HPDE6-E6E7 (cell line): ENCODE data around the gene SRGAP3.
"Not testable (repeated sequence)": the region's sequence is repeated elsewhere in the genome, so short reads cannot be mapped to it uniquely, and the experiment has no call there.

Experiments
- DNase-seq: peaks from one replicate; pipeline ENCODE4 v3.0.0; 2011; ENCODE audit warnings: missing footprints; ENCODE audit errors: extremely low spot score

Gene SRGAP3

DNA sequence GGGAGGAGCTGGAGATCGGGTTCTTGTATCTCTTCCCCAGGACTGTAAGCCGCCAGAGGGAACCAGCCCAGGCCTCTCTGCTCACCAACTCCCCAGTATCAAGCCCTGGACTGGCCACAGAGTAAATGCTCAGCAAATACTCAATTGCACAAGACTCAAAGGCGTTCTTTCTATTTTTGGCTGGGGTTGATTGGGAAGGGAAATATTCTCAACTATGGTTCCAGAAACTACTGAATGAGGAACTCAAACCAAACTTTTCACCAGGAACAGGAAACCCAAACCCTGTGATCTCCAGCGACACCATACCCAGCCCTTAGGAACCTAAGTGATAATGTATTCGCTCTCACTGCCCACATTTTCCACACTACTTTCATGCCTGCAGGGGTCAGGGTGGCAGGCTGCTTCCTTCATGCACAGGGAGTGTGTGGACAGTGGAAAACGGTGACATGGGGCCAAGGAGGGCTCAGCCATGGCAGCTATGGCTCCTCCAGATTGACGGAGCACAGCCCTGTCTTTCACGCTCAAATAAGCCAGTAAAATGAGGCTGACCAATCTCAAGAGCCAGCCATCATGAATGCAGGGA, 161.5 kb downstream of the SRGAP3 start:
- DNase-seq = no peak

DNA sequence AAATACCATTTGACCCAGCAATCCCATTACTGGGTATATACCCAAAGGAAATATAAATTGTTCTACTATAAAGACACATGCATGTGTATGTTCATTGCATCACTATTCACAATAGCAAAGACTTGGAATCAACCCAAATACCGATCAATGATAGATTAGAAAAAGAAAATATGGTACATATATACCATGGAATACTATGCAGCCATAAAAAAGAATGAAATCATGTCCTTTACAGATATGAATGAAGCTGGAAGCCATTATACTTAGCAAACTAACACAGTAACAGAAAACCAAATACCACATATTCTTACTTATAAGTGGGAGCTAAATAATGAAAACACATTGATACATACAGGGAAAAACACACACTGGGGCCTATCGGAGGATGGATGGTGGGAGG, 164.0 kb downstream of the SRGAP3 start:
- DNase-seq = not testable (repeated sequence)

DNA sequence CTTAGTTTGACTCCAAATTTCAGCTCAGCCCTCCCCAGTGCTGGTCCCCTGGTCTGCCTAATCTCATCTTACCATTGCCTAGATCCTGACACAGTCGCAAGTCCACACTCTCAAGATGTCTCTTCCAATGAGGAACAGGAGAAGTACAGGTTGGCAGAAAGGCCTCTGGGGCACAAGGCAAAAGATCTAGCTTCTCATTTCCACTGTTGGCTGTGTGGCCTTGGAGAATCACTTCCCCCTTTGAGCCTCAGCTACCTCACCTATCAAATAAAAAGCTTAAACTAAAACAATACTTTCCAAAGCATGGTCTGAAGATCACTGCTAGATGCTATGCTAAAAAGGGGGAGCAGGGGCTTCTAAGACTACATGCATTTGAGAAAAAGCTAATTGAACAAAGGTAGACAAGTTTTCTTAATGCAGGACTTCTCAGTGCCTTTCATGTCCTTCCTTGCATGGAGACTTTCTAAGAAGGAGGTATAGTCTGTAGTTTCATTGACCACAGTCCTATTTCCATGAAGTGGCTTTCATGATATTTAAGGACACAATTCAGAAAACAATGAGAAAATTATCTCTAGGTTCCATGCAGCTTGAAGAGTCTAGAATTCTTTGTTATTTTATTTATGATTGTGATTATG, 168.1 kb downstream of the SRGAP3 start:
- no peak for DNase-seq

DNA sequence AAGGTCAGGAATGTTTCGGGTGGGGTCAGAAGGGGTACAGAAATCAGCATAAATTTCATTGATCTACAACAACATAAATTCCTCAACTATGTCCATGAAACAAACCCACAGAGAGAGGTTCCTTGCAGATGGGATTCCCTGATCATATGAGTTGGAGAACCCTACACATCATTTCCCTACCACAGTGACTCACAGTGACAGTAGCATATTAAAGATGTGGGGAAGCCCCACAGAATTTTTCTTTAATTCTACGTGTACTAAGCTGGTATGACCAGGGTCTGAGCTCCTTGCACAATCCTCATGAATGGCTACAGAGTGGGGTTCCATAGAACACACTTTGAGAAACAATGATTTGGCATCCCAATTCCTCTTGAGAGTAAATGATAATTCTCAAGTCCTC, 169.3 kb downstream of the SRGAP3 start:
- no peak for DNase-seq

DNA sequence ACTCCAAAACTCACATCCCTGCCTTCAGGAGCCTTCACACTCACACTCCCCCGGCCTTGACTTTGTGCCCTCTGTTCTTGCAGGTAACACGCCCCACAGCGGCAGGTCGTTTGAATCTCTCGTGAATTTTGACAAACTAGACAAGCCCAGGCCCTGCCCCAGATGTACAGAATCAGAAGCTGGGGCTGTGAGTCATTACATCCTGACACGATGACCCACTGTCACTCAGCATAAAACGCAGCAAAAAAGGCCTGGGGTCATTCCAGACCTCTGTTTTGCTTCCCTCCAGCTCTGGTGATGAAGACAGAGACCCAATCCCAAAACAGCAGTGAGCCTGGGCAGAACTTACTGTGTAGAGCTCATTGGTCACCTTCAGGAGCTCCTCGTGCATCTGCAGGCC, 169.8 kb downstream of the SRGAP3 start:
- peak; percentile 14 for DNase-seq

DNA sequence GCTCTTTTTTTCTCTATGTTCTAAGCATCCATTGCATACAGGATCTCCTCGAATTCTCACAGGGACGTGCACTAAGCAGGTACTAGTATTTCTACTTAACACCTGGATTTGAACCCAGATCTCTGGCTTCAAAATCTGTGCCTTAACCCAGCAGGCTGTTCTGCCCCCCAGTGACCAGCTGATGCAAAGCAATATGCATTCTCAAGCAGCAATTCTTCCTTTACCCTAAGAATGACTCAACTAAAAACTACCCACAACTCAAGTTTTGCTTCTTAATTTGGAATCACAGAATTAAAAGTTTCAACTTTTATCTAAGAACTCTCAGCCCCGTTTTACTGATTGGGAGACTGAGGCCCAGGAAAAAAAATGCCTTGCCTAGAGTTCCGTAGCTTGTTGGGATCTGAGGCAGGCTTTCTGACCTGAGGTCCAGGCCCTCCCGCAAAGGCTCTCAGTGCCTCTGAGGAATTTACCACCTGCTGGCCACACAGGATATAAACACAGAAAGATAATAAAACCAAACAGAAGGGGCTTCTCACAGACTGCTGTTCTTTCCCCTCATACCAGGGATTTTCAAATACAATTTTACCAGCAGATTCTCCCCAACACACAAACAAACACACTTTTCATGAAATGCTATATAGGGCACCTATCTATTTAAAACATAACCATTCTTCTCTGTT, 170.7 kb downstream of the SRGAP3 start:
- no peak for DNase-seq

DNA sequence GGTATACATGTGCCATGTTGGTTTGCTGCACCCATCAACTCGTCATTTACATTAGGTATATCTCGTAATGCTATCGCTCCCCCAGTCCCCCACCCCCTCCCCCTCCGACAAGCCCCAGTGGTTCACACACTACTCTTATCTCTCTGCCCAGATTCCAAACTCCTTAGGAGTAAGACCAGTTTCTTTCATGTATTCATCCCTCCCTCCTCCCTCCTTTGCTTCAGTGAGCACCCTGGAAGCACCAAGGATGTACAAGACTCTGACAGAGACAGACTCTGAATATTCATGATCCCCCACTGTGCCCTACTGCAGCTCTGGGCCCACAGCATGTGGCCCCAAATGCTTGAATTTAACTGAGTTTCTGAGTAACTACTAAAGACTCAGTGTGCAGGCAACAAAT, 172.4 kb downstream of the SRGAP3 start:
- DNase-seq = no peak

DNA sequence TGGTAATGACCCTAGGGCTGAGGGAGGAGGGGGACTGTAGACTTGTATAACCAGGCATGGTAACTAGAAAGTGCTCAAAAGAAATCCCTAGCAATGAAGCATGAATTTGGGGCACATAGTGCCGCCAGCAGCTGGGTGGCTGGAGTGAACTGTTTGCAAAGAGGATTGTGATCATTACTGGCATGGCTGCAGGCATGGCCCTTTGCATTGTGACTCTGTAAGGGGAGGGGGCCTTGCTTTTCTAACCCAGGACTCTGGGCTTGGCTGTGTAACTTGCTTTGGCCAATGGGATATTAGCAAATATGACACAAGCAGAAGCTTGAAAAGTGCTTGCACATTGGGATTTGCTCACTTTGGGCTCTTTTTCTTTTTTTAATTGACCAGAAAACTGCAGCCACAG, 173.7 kb downstream of the SRGAP3 start:
- no peak for DNase-seq

DNA sequence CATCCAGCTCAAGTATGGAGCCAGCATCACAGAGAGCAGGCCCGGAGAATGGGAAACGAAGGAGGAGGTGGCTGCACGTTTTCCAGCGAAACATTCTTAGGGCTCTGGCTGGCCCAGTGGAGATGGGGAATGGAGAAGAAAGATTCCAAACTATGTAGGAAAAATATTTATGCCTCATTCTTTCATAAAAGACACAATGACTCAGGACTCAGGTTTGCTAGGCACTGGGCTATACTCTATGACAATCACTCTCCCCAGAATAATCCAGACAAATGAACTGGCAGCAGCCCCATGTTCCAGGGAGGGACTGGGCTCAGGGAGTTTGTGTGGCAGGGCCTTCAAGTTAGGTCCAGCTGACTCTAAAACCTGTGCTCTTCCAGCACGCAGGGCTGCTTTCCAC, 175.4 kb downstream of the SRGAP3 start:
- no peak for DNase-seq

DNA sequence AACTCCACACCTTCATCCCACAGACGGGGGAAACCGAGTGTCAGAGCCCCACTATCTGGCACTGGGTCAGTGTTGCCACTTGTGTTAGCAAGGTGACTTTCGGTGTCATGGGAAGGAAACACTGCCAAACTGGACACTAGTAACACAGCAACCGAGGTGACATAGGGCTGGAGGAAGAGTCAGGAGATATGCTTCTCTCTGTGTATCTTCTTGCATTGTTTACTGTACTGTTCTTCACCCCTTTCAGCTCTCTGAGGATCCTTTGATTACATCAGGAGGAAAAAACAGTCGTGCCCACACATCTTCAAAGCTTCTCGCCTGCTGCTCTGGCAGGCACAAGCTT, 176.8 kb downstream of the SRGAP3 start:
- DNase-seq = no peak

DNA sequence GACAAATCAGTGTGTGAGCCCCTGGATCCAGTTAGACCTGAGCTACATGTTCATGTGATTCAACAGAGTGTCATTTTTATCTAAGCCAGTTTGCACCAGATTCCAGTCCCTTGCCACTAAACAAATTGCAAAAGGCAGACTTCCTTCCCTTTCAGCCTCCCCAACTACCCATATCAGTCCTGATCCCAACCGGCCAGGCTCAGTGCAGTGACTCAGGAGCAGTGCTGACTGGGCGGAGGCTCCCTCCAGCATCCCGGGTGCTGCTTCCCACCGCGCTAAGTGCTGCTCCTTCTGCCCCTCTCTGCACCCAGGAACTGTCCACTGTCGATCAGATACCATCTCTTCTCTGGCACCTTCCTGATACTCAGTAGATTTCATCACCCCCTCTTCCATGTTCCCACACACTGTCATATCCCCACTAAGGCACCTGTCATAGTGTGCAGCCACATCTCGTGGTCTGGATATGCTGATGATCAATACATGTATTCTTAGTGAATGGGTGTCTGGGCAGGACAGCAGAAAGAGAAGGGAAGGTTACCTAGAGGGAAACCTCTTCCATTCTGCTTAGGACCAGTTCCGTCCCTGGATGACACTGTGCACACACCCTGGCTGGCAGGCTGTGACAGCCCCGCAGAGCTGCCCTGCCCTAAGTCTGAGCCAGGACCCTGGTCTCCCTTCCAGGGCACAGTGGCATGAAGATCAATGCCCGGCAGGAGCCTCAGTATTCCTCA, 177.3 kb downstream of the SRGAP3 start:
- DNase-seq = no peak

DNA sequence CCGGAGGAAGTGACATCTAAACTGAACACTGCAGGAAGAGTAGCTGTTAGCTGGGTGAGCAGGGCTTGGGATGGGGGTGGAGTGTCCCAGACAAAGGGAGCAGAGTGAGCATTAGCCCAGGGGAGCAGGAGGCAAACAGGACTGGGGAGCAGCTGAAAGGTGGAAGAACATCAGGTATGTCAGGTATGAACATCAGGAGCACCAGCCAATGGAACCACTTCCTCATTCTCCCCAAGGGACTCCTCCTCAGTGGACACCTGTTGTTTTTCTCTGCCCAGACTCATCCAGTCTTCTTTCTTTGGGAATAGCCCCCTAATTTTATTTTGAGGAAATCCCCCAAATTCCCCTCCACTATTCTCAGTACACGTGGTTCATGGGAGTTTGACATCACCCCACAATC, 178.5 kb downstream of the SRGAP3 start:
- no peak for DNase-seq

DNA sequence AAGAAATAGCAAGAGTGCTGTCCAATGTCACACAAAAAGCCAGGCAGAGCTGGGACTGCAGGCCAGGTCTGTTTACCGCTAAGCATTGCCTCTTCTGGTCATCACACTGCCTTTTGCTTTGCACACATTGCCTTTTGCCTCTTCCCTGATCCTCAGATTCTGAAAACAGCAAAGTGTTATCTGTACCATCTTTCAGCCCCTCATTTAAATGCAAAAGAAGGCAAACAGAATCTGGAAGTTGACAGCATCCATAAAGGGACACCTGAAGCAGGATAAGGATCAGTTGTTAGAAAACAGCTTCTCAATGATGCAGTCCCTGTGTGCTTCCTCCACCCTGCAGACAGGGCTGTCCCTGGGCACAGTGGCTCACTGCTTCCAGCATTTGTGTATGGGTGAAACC, 179.5 kb downstream of the SRGAP3 start:
- no peak for DNase-seq

DNA sequence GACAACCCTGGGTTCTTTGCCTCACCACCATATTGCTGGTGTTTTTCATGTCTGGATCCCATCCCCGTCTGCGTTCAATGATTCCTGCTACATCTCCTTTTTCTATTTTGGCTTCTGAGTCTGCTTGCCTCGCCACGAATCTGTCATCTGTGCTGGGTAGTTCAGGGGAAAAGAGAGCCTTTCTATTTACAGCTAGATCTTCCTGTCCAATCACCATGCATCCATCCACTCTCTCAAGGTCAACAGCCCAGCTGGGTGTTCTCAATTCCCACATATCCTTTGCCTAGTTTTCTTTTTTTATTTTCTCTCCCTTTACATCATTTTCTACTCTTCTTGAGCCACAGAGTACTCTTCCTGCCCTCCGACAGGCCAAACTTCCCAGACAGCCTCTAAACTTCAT, 181.4 kb downstream of the SRGAP3 start:
- DNase-seq = no peak

DNA sequence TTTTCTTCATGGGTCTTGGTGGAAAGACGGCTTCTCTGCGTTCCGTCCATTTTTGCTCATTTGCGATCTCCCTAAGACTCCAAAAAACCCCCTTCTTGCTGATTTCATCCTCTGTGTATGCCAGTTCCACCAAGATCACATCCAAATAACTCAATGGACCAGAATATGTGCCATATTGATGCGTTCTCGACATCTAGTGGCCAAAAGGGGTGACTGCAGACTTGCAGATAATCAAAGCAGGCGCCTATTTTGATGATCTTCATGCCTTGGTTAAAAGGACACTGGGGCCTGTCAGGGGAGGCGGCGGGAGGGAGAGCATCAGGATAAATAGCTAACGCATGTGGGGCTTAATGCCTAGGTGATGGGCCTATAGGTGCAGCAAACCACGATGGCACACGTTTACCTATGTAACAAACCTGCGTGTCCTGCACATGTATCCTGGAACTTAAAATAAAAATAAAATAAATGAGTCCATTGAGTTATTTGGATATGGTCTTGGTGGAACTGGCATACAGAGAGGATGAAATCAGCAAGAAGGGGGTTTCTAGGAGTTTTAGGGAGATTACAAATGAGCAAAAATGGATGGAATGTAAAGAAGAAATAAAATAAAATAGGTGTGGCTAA, 182.0 kb downstream of the SRGAP3 start:
- DNase-seq = peak; percentile 3

DNA sequence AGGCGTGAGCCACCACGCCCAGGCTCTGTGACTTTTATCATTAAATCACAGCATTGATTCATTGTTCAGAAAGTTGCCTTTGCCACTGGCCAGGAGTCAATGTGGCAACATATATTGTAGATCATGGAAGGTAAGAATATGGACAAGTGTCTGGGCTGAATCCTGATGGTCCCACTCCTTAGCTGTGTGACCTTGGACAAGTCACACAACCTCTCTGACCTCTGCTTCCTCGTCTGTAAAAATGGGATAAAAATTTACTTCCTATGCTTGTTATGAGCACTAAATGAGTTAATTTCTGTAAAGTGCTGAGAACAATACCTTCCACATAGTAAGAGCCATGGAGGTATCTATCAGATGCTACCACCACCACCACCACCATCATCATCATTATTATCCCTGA, 182.7 kb downstream of the SRGAP3 start:
- no peak for DNase-seq

DNA sequence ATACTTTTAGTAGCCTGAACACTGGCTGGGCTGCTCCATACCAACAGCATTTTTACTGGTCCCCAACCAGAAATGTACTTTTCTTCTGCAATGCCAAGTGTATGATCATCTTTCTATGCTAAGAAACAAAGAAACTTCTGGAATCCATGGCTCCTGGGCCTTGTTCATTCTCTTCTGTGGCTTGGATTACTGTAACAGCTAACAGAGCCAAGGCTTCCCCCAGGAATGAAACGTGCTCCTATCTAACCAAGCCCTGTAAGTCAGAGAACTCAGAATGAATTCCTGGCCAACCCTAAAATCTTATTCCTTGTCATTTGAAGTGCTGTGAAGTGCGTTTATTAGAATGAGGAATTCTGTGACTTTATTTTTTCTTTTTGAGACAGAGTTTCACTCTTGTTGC, 183.3 kb downstream of the SRGAP3 start:
- DNase-seq = no peak

DNA sequence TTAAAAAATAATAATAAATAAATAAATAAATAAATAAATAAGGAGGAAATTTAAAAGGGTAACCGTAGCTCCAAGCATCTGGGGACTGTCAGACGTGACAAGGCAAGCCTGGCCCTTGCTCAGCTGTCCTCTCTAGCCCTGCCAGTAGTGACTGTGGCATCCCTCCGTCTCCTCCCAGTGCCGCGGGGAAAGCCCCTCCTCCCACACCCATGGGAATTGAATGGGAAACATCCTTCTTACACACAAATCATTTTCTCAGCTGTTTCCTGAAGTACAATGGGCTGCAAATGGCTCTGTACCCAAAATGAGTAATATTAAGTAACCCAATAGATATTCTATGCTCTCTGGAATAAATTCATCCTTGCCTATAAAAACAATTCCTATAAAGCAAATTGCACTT, 184.6 kb downstream of the SRGAP3 start:
- no peak for DNase-seq

DNA sequence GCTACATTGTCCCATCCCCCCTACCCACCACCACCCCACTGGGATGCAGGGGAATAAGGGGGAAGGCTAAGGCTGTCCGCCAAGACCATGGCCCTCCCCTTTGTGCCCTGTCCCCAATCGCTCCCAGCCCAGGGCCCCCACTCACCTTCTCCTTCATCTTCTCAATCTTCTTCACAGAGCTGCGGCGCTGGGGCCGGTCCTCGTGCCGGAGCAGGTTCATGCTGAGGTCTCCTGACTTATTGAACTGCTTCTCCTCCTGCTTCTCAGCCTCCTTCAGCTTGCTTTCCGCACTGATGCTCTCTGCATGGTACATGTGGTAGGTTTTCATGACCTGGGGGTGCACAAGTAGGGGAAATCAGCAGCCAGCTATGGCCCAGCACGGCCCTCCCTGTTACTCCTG, 185.2 kb downstream of the SRGAP3 start:
- DNase-seq = no peak

DNA sequence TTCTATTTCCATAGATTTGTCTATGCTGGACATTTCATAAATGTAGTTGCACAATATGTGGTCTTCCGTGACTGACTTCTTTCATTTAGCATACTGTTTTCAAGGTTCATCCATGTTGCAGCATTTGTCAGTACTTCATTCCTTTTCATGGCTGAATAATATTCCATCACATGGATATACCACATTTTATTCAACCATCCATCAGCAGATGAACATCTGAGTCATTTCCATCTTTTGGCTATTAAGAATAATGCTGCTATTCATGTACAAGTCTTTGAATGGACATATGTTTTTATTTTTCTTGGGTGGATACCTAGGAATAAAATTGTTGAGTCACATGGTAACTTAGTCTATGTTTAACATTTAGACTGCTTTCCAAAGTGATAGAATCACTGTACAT, 186.9 kb downstream of the SRGAP3 start:
- DNase-seq = no peak

DNA sequence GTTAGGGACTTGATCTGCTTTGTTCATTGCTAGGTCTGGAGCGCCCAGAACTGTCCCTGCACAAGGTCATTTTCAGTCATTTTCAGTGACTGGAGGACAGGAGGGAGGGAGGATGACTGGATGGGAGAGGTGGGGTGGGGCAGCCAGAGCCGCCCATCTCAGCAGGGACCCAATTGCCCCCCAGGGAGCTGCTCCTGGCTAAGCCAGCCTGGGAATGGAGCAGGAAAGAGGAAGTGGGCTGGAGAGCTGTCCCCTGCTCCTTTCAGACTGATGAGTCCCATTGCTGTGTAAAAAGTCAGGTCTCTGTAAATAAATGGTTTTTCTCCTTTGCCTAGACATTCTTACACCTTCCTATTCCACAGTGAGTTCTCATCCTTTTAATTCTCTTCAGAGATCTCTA, 187.8 kb downstream of the SRGAP3 start:
- DNase-seq = no peak
